SHP77 (cell line): Measurements from ENCODE around the gene RDH13.
A peak's percentile ranks its signal among the peaks of the same experiment; 100 is the strongest.
"Not testable (repeated sequence)": the region's sequence is repeated elsewhere in the genome, so short reads cannot be mapped to it uniquely, and the experiment has no call there.

Experiments used
- DNase-seq, 2 experiments: peaks; one replicate each; lab custom pipeline; 2025; lab: John Stamatoyannopoulos, UW

RDH13 gene

DNA sequence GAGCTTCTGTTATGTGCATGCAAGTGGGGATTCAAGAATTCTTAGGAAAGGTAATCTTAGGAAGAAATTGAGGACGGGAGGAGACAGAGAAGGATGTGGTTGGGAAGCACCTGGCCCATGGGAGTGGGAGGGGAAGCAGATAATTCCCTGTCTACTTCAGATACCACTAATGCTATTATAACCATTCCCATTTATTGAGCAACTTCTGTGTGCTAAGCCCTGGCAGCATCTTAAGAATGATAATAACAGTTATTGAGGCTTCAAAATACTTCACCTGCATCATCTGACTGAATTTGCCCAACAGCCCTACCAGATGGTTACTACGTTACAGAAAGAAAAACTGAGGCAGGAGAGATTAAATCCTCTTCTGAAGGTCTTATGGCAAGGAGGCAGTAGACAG lies 14.2 kb upstream of the RDH13 start:
- DNase-seq, result no peak

- DNase-seq, result no peak
These were observed 13.4 kb upstream of the RDH13 start for GRCh38 chr19:55076321-55076720.

- DNase-seq, result no peak
These were observed 12.5 kb upstream of the RDH13 start, which contains the start of gene EPS8L1 for GRCh38 chr19:55075371-55075998. Gene EPS8L1, plus strand, starts transcription at chr19:55075869. Its CDS starts 576 bp downstream, at chr19:55076445.

- no peak for DNase-seq
These were observed 9.0 kb upstream of the RDH13 start for GRCh38 chr19:55071913-55072312.

GRCh38 chr19:55071129-55071502 lies 8.2 kb upstream of the RDH13 start:
- peak in 1 of 2 experiments; percentile 28 for DNase-seq

DNA sequence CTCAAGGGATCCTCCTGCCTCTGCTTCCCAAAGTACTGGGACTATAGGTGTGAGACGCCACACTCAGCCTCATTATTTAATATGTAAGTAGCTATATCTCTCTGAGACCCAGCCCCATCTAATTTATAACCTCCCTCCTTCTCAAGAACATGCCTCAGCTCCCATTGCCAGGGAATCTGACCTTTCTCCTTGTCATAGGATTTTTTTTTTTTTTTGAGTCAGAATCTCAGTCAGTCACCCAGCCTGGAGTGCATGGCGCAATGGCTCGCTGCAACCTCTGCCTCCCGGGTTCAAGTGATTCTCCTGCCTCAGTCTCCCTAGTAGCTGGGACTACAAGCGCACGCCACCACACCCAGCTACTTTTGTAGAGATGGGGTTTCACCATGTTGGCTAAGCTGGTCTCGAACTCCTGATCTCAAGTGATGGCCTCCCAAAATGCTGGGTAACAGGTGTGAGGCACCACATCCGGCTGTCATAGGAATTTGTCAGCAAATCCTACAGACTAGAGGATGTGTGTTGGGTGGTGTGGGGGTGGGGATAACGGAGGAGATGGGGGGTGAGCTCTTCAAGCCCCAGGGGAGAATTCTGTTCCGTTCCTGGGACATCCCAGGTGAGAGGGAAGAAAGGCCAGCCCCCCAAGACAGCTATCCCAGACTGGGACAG lies 7.6 kb upstream of the RDH13 start:
- DNase-seq, result no peak

DNA sequence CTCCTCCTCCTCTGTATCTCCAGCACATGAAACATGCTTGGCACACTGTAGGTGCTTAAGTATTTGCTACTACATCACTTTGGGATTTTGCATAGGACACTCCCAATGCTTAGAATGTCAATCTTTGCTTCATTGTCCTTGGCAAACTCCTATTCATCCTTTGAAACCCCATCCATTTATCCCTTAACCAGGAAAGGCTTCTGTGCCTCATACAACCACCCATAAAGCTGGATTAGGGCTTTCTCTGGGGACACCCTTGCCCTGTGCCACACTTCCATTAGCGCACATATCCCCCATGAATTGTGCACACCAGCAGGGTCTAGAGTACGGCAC lies 6.9 kb upstream of the RDH13 start:
- no peak for DNase-seq

DNA sequence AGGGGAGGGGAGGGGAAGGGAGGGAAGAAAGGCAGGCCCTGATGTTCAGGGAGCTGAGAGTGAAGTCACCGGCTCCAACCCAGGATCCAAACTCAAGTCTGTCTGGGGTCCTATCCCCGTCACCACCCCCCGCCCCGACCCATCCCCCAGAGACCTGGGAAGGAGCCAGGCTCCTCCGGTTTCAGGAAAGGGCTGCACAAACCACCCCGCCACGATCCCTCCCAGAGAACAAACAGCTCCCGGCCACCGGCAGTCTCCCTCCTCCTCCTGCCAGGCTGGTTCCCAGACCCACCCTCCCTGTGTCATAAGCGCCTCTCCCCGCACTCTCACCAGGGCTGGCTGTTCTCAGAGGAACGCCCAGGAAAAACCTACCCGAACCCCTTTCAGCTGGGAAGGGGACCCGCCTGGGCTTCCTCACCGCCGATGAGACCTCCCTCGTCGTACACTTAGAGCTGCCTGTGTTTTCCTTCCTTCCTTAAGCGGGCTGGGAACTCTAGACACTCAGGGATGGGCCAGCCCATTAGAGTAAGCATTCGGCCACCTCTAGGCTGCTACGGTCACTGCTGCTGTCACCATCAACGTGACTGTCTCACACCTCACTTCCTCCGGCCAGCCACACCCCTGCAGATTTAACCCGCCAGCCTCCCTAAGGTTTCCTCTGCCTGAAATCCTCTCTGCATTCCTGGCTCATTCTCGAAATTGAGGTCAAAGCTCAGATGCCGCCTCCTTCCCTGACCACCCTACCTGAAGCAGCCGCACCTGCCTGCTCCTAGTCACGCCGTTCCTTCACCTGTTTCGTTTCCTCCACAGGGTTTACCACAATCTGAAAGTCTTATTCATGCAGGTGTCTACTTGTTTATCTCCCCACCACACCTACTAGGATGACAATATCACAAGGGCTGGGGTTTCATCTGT lies 6.3 kb upstream of the RDH13 start:
- DNase-seq, result peak; percentile 32 to 47

- no peak for DNase-seq
These were observed 4.9 kb upstream of the RDH13 start for GRCh38 chr19:55067869-55068268.

DNA sequence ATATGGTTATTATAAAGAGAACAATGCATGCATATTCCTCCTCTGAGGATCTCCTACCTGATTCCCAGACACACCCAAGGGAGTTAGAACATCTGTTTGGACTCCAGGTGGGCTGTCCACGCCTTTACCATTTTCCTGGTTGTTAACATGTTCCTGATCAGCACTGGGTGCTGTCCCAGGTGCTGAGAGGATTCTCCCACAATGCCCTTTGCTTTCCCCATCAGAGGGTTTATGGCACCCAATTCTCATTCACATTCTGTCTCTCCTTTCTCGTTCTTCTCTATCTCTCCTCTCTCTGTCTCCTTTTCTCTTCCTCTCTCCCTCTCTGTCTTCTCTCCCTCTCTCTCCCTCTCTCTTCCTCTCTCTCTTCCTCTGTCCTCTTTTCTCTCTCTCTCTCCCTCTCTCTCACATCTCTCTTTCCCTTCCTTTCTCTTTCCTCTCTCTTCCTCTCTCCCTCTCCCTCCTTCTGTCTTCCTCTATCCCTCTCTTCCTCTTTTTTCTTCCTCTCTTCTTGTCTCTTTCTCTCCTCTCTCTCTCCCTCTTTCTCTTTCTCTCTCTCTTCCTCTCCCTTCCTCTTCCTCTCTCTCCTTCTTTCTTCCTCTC lies 3.3 kb upstream of the RDH13 start:
- no peak for DNase-seq

DNA sequence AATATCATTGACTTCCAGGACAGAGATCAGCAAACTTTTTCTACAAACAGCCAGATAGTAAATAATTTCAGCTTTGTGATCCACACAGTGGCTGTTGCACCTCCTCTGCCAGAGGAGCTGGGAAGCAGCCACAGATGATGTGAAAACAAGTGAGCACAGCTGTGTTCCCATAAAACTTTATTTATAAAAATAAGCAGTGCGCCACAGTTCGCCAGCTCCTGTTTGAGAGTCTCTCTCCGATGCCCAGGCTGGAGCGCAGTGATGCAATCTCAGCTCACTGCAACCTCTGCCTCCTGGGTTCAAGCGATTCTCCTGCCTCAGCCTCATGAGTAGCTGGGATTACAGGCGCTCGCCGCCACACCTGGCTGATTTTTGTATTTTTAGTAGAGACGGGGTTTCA lies 2.6 kb upstream of the RDH13 start:
- DNase-seq, result not testable (repeated sequence)

GRCh38 chr19:55063492-55063843 lies 520 bp upstream of the RDH13 start:
- no peak for DNase-seq

GRCh38 chr19:55060287-55060686 lies 2.7 kb downstream of the RDH13 start:
- DNase-seq, result not testable (repeated sequence)

- DNase-seq, result no peak
These were observed 4.0 kb downstream of the RDH13 start for GRCh38 chr19:55058781-55059610.

DNA sequence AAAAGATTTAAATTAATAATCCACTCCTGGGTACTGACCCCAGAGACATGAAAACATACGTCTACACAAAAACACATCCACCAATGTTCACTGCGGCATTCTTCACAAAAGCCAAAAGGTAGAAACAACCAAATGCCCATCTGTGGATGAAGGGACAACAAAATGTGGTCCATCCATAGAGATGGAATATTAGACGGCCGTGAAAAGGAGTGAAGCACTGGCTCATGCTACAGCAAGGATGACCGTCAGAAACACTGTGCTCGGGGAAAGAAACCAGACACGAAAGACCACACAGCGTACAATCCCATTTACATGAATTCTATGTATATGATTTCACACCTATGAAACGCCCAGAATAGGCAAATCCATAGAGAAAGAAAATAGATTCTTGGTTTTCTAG lies 6.1 kb downstream of the RDH13 start:
- DNase-seq, result no peak

- DNase-seq, result no peak
These were observed 9.2 kb downstream of the RDH13 start for GRCh38 chr19:55053735-55054134.

GRCh38 chr19:55050749-55051532 lies 12.0 kb downstream of the RDH13 start:
- DNase-seq, result no peak

DNA sequence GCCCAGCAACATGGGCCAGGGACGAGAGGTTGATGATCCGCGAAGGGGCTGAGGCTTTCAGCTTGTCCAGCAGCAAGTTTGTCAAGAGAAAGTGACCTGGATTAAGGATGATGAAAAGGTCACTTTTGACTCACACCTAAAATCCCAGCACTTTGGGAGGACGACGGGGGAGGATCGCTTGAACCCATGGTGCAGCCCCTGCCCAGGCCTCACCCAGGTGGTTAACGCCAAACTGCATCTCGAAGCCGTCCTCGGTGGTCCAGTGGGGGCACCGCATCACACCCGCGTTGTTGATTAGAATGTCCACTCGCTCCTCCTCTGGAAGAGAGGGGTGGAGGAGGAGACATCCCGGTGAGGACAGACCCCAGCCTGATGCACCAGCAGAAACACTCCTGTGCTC lies 14.5 kb downstream of the RDH13 start:
- no peak for DNase-seq

GRCh38 chr19:55047951-55048350 lies 15.0 kb downstream of the RDH13 start:
- no peak for DNase-seq

DNA sequence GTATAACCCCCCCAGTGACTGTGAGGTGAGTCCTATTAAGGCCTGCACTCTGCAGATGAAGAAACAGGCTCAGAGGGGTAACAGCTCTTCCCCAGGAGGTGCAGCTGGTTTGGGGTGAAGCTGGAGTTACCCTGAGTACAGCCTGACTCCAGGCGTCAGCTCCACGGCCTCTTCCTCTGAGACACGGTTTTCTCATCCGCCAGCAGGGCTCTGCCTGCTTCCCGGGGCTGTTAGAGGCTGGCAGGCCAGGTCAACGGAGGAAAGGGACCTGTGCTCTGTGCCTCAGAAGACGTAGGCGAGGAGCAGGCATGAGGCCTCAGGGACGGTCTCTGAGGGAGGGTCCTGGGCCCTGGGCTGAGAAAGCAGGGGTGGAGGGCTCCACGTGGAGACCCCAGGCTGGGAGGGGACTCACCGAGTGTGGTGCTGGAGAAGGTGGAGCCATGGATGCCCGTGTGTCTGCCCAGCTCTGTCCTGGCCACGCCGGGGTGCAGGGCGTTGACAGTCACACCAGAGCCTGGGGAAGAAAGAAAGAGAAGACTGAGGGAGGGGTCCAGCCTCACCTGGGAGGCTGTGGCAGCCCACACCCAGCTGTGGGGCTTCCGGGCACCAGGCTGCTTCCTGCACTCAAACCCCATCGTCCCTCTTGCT lies 15.8 kb downstream of the RDH13 start:
- DNase-seq, result no peak
